K562 (cell line): ENCODE measurements around the gene IGF1R.

Source experiments
- ATF7 ChIP-seq: fragments of 450-650 bp; IDR thresholded peaks from 2 replicates; pipeline ENCODE4 v1.7.1; 2014; ENCODE audit warnings: mild to moderate bottlenecking, moderate library complexity
- BHLHE40 ChIP-seq: IDR thresholded peaks from 2 replicates; pipeline ENCODE4 v1.6.1; 2011; ENCODE audit warnings: low read length, improper control_type of control experiment
- CTCF ChIP-seq, 3 experiments: IDR thresholded peaks in 2 of 3; conservative IDR thresholded peaks in 1 of 3; 2 replicates each; pipeline ENCODE4 v1.5.1; 2011 to 2012; ENCODE audit warnings: low read length in 3 of 3, mild to moderate bottlenecking in 3 of 3, control low read depth in 2 of 3, improper control_type of control experiment in 1 of 3, inconsistent platforms in 1 of 3, low read depth in 1 of 3, mixed read lengths in 1 of 3, moderate library complexity in 1 of 3; ENCODE audit not compliant: insufficient read depth in 2 of 3
- EZH2 ChIP-seq: IDR thresholded peaks from 2 replicates; pipeline ENCODE4 v1.6.1; 2012; ENCODE audit warnings: low read depth, mild to moderate bottlenecking, inconsistent platforms, low read length, borderline replicate concordance
- FOXK2 ChIP-seq, 2 experiments: fragments of 450-650 bp; IDR thresholded peaks in 1 of 2; conservative IDR thresholded peaks in 1 of 2; 2 replicates each; pipeline ENCODE4 v1.6.1; 2016; ENCODE audit warnings: low read depth in 2 of 2, mild to moderate bottlenecking in 1 of 2
- KAT7 ChIP-seq: sonication (generic); formaldehyde crosslinking; IDR thresholded peaks from 2 replicates; pipeline ENCODE4 v1.8.0; 2022; ENCODE audit warnings: missing genetic modification reagents, mild to moderate bottlenecking, borderline replicate concordance
- NCOA2 ChIP-seq, 2 experiments: fragments of 450-650 bp; IDR thresholded peaks; 2 replicates each; pipeline ENCODE4 v1.6.1; 2018; ENCODE audit warnings: mild to moderate bottlenecking in 2 of 2, moderate library complexity in 1 of 2; ENCODE audit not compliant: partially characterized antibody in 2 of 2
- U2AF1 ChIP-seq: fragments of 200-400 bp; formaldehyde crosslinking; optimal IDR thresholded peaks from 2 replicates; pipeline ENCODE3; 2017; ENCODE audit warnings: mild to moderate bottlenecking, low read depth, low read length, moderate library complexity
- USF2 ChIP-seq: sonication (generic); formaldehyde crosslinking; IDR thresholded peaks from 2 replicates; pipeline ENCODE4 v1.5.0; 2020; ENCODE audit warnings: missing genetic modification reagents
- ZFP30 ChIP-seq: fragments of 250-450 bp; sonication (Bioruptor Pico); IDR thresholded peaks from 2 replicates; pipeline ENCODE4 v1.8.0; 2022; ENCODE audit warnings: moderate library complexity, mild to moderate bottlenecking, inconsistent platforms, borderline replicate concordance
- ZNF780A ChIP-seq: fragments of 250-450 bp; sonication (Bioruptor Pico); IDR thresholded peaks from 2 replicates; pipeline ENCODE4 v1.5.0; 2021; ENCODE audit warnings: mild to moderate bottlenecking

- no peak for TF ChIP-seq ZNF780A
- no peak for TF ChIP-seq EZH2
- TF ChIP-seq CTCF (IDR thresholded peaks at IDR 0.05 in 2 of 3, conservative IDR thresholded peaks at IDR 0.05 in 1 of 3; ENCODE audit: insufficient read depth in 2 of 3, low read depth in 1 of 3, low read length in 3 of 3) = no peak
- no peak for TF ChIP-seq BHLHE40
- no peak for TF ChIP-seq ATF7
- no peak for TF ChIP-seq NCOA2 (IDR thresholded peaks at IDR 0.05; ENCODE audit: partially characterized antibody in 2 of 2)
- TF ChIP-seq ZFP30 (CRISPR knock-in tag) = no peak
- no peak for TF ChIP-seq FOXK2 (conservative IDR thresholded peaks at IDR 0.05 in 1 of 2, IDR thresholded peaks at IDR 0.05 in 1 of 2; ENCODE audit: low read depth in 2 of 2)
- TF ChIP-seq KAT7 = no peak
- TF ChIP-seq USF2 = no peak
- no peak for TF ChIP-seq U2AF1
Measured at GRCh38 chr15:98657721-98658120, 9.4 kb downstream of the IGF1R start.
